SU-DHL-6 (cell line): ENCODE measurements around the gene ANKS1A.

Experiments
- H2AFZ ChIP-seq: fragments of 200-600 bp; sonication (generic); 2 replicates; pipeline ENCODE4 v1.6.1; 2014; ENCODE audit warnings: low read depth, mild to moderate bottlenecking, moderate library complexity, mixed read lengths, antibody characterized with exemption, low read length; ENCODE audit not compliant: severe bottlenecking
- H3F3A ChIP-seq: fragments of 200-600 bp; shearing (Covaris generic); 2 replicates; pipeline ENCODE4 v1.6.0; 2016; ENCODE audit warnings: antibody characterized with exemption, mild to moderate bottlenecking; ENCODE audit not compliant: insufficient read depth
- H3K27ac ChIP-seq: fragments of 200-600 bp; sonication (generic); 2 replicates; pipeline ENCODE4 v1.5.1; 2016; ENCODE audit warnings: low read depth, mild to moderate bottlenecking, low read length, moderate library complexity, mixed read lengths
- H3K27me3 ChIP-seq: fragments of 200-600 bp; sonication (generic), shearing (Covaris generic); 2 replicates; pipeline ENCODE4 v1.6.0; 2014; ENCODE audit warnings: mild to moderate bottlenecking, low read length
- H3K36me3 ChIP-seq: fragments of 200-600 bp; sonication (generic); 2 replicates; pipeline ENCODE4 v1.6.1; 2014; ENCODE audit warnings: mild to moderate bottlenecking, low read length, mixed read lengths
- H3K4me2 ChIP-seq: fragments of 300-600, 200-600 bp; shearing (Covaris generic), sonication (generic); 2 replicates; pipeline ENCODE4 v1.6.0; 2014; ENCODE audit warnings: low read length, low read depth, mild to moderate bottlenecking; ENCODE audit not compliant: poor library complexity, severe bottlenecking
- H3K4me3 ChIP-seq: fragments of 200-600 bp; sonication (generic); 2 replicates; pipeline ENCODE4 v1.5.1; 2014; ENCODE audit warnings: antibody characterized with exemption, low read length, mild to moderate bottlenecking, mixed read lengths; ENCODE audit not compliant: insufficient read depth, poor library complexity, severe bottlenecking
- H3K79me2 ChIP-seq: fragments of 200-600 bp; sonication (generic); 2 replicates; pipeline ENCODE4 v1.6.1; 2014; ENCODE audit warnings: mild to moderate bottlenecking, low read length, moderate library complexity; ENCODE audit not compliant: insufficient read depth
- H3K9ac ChIP-seq: fragments of 200-600 bp; sonication (generic); 2 replicates; pipeline ENCODE4 v1.7.0; 2014; ENCODE audit warnings: mild to moderate bottlenecking, low read length
- H3K9me2 ChIP-seq: fragments of 200-600 bp; sonication (generic); replicated peaks from 2 replicates; pipeline ENCODE4 v1.6.1; 2014; ENCODE audit warnings: low read length; ENCODE audit not compliant: insufficient read depth
- H3K9me3 ChIP-seq: fragments of 200-600 bp; sonication (generic); 2 replicates; pipeline ENCODE4 v1.6.1; 2014; ENCODE audit warnings: low read length, mixed read lengths; ENCODE audit not compliant: insufficient read depth
- H4K20me1 ChIP-seq: fragments of 200-600 bp; sonication (generic); 2 replicates; pipeline ENCODE4 v1.6.1; 2014; ENCODE audit warnings: low read depth, mild to moderate bottlenecking, antibody characterized with exemption, low read length, moderate library complexity, mixed read lengths
- CTCF ChIP-seq: fragments of 200-600 bp; sonication (generic); IDR thresholded peaks from one replicate; pipeline ENCODE4 v1.5.1; 2017; ENCODE audit warnings: antibody characterized with exemption, mild to moderate bottlenecking, low read length, moderate library complexity; ENCODE audit not compliant: insufficient read depth, poor library complexity, severe bottlenecking
- EZH2phosphoT487 ChIP-seq: fragments of 200-600 bp; sonication (generic), shearing (Covaris generic); conservative IDR thresholded peaks from 2 replicates; pipeline ENCODE4 v1.6.1; 2018; ENCODE audit warnings: mild to moderate bottlenecking, antibody characterized with exemption, low read length, moderate library complexity, mixed read lengths

Gene ANKS1A

DNA sequence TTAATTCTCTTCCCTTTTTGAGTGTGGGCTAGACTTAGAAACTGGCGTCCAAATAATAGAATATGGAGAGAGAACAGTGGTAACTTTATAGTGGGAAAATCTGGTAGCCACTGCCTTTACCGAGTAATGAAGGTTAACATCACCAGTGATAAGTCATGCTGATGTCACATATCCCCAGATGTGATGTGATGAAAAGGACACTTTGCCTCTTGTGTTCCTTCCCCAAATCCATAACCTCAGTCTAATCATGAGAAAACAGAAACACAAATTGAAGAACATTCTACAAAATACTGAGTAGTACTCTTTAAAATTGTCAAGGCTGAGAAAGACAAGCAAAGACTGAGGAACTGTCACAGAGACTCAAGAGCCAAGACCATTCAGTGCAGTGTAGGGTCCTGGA lies 17.8 kb downstream of the ANKS1A start:
- no peak overlapping the region for H3K4me3 ChIP-seq
- no peaks in the 10 kb centered on the region for H3K36me3 ChIP-seq
- H3K9me3 ChIP-seq = no peaks in the 10 kb centered on the region
- no peaks in the 10 kb centered on the region for H3K9me2 ChIP-seq
- no peak overlapping the region for H3K27ac ChIP-seq
- peaks cover 22% of the 10 kb centered on the region; the same call in 1 of the 2 replicates for H4K20me1 ChIP-seq
- no peak for TF ChIP-seq EZH2phosphoT487
- TF ChIP-seq CTCF = no peak
- no peak overlapping the region for H3K4me2 ChIP-seq
- no peaks in the 10 kb centered on the region for H3K27me3 ChIP-seq
- no peak overlapping the region for H3K9ac ChIP-seq
- H2AFZ ChIP-seq = no peak overlapping the region
- no peaks in the 10 kb centered on the region for H3F3A ChIP-seq
- no peaks in the 10 kb centered on the region for H3K79me2 ChIP-seq

DNA sequence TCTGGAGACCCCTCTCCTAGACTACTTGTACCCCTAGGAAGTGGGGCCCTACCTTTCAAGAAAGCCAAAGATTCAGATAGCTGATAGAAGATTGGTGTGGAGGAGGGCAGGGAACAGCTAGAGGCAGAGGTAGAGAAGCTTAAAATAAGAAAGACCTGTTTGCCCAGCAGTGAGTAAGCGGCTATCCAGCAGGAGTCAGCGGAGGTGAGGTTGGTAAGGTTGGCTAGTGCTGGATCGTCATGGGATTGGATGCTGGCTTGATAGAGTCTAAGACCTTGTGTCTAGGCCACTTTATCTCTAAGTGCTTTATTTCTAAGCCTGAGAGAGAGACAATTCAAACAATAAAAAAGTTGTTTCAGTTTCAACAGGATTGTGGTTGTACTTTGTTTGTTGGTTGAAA lies 19.1 kb downstream of the ANKS1A start:
- no peak overlapping the region for H3K4me2 ChIP-seq
- no peaks in the 10 kb centered on the region for H3K79me2 ChIP-seq
- no peak overlapping the region for H2AFZ ChIP-seq
- H3K27me3 ChIP-seq = no peaks in the 10 kb centered on the region
- no peaks in the 10 kb centered on the region for H3F3A ChIP-seq
- no peaks in the 10 kb centered on the region for H3K9me2 ChIP-seq
- no peak overlapping the region for H3K27ac ChIP-seq
- H3K9me3 ChIP-seq = no peaks in the 10 kb centered on the region
- no peak overlapping the region for H3K4me3 ChIP-seq
- no peak for TF ChIP-seq CTCF
- no peak for TF ChIP-seq EZH2phosphoT487
- peaks cover 33% of the 10 kb centered on the region; the same call in 1 of the 2 replicates for H4K20me1 ChIP-seq
- no peak overlapping the region for H3K9ac ChIP-seq
- no peaks in the 10 kb centered on the region for H3K36me3 ChIP-seq

- Histone ChIP-seq H3K79me2 (no peaks in the 10 kb centered on the region), H2AFZ (no peak overlapping the region), H3K4me3 (no peak overlapping the region), H3K9ac (no peak overlapping the region), H4K20me1 (peaks cover 33% of the 10 kb centered on the region; the same call in 1 of the 2 replicates), H3K4me2 (no peak overlapping the region), H3F3A (no peaks in the 10 kb centered on the region), H3K9me2 (no peaks in the 10 kb centered on the region), H3K27ac (no peak overlapping the region), H3K9me3 (no peaks in the 10 kb centered on the region), H3K36me3 (no peaks in the 10 kb centered on the region), H3K27me3 (no peaks in the 10 kb centered on the region)
- TF ChIP-seq CTCF (no peak), EZH2phosphoT487 (no peak)
Measured at GRCh38 chr6:34909320-34909883, 20.3 kb downstream of the ANKS1A start.
